HepG2 (cell line): ENCODE results near the gene RASD2.

Source experiments
- HOXA7 ChIP-seq: sonication (generic); formaldehyde crosslinking; IDR thresholded peaks from 2 replicates; pipeline ENCODE4 v1.8.1; 2022; ENCODE audit warnings: mild to moderate bottlenecking, missing genetic modification reagents, moderate library complexity
- JUN ChIP-seq: sonication (generic); formaldehyde crosslinking; IDR thresholded peaks from 2 replicates; pipeline ENCODE4 v1.4.0; 2020; ENCODE audit warnings: mild to moderate bottlenecking, missing genetic modification reagents
- MLX ChIP-seq: IDR thresholded peaks from 2 replicates; pipeline ENCODE4 v1.6.1; 2016
- NFIC ChIP-seq: IDR thresholded peaks from 2 replicates; pipeline ENCODE4 v1.6.1; 2012; ENCODE audit warnings: mild to moderate bottlenecking, low read length, inconsistent platforms
- PRDM4 ChIP-seq: sonication (generic); formaldehyde crosslinking; IDR thresholded peaks from 2 replicates; pipeline ENCODE4 v1.9.0; 2021; ENCODE audit warnings: missing genetic modification reagents, borderline replicate concordance
- ZNF124 ChIP-seq: sonication (generic); formaldehyde crosslinking; IDR thresholded peaks from 2 replicates; pipeline ENCODE4 v1.4.0; 2020; ENCODE audit warnings: missing genetic modification reagents

GRCh38 chr22:35599364-35599763, 58.7 kb downstream of the RASD2 start:
- TF ChIP-seq ZNF124: no peak
- no peak for TF ChIP-seq MLX (CRISPR knock-in tag)
- no peak for TF ChIP-seq NFIC
- TF ChIP-seq HOXA7 (CRISPR knock-in tag): no peak
- TF ChIP-seq JUN (CRISPR knock-in tag): no peak
- TF ChIP-seq PRDM4: no peak
